GM20000 (cell line): ENCODE data around the gene CSNK2A3.

Source experiments
- DNase-seq: peaks from one replicate; pipeline ENCODE4 v3.0.0; 2012; ENCODE audit warnings: low spot score
- TF ChIP-seq, protein P1 (sequence below): IDR thresholded peaks from 2 replicates; pipeline ENCODE4 v1.5.1; 2012; ENCODE audit warnings: mild to moderate bottlenecking, control low read depth; ENCODE audit errors: extremely low read depth, missing control alignments

The CSNK2A3 gene

DNA sequence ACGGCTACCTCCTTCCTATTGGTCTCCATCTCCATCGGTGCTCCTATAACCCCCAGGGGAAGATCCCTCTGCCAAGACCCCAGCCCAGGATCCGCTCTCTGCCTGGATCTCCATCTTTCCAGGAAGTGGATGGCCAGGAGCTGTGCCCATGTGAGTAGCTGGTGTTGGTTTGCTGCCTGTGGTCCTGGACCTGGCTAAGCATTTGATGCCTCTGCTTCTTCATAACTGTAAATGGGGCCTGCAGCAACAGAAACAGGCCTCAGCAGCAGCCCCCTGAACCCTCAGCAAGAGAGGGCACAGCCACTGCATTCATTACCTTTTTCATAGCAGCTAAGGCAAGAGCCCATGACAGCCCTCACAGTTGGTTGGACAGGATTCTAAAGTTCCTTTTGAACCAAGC, 26.6 kb upstream of the CSNK2A3 start:
- TF ChIP-seq, protein P1, sequence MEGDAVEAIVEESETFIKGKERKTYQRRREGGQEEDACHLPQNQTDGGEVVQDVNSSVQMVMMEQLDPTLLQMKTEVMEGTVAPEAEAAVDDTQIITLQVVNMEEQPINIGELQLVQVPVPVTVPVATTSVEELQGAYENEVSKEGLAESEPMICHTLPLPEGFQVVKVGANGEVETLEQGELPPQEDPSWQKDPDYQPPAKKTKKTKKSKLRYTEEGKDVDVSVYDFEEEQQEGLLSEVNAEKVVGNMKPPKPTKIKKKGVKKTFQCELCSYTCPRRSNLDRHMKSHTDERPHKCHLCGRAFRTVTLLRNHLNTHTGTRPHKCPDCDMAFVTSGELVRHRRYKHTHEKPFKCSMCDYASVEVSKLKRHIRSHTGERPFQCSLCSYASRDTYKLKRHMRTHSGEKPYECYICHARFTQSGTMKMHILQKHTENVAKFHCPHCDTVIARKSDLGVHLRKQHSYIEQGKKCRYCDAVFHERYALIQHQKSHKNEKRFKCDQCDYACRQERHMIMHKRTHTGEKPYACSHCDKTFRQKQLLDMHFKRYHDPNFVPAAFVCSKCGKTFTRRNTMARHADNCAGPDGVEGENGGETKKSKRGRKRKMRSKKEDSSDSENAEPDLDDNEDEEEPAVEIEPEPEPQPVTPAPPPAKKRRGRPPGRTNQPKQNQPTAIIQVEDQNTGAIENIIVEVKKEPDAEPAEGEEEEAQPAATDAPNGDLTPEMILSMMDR: no peak
- DNase-seq: no peak

- DNase-seq: no peak
- TF ChIP-seq, protein P1: no peak
Observed at GRCh38 chr11:11378184-11378940, 25.3 kb upstream of the CSNK2A3 start.

DNA sequence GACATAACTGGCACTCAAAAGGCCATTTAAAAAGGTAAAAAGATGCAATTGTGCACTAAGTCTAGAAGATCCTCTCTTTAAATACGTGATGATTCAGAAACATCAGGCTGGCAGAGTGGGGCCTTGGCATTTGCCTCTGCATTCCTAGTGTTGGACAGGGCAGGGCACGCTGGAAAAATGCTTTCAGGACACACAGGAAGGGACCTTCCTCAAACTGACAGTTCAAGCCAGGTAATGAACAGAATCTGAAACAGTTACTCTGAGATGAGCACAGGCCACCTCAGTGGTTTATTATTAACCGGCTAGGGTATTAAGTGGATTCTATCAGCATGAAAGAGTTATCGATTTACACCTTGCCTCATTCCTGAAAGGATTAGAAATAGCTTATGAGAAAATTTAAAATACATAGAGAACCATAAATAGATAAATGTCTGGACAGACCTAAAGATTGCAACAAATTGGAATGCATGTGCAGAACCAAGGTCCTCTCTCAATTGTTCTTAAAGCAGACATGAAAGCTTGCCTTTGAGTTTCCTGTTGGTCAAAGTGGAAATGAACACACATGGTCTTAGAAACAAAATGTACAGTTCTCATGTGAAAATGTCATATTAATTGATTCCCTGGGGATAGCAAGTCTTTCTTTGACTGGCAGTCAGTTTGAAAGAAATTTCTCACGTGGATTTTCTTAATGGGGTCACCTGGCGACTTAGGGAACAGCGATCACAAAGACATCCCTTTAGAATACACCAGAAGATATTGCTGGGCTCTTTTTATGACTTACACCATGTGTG, 21.5 kb upstream of the CSNK2A3 start:
- no peak for DNase-seq
- TF ChIP-seq, protein P1: no peak

GRCh38 chr11:11373934-11374333, 20.9 kb upstream of the CSNK2A3 start:
- TF ChIP-seq, protein P1: no peak
- no peak for DNase-seq

DNA sequence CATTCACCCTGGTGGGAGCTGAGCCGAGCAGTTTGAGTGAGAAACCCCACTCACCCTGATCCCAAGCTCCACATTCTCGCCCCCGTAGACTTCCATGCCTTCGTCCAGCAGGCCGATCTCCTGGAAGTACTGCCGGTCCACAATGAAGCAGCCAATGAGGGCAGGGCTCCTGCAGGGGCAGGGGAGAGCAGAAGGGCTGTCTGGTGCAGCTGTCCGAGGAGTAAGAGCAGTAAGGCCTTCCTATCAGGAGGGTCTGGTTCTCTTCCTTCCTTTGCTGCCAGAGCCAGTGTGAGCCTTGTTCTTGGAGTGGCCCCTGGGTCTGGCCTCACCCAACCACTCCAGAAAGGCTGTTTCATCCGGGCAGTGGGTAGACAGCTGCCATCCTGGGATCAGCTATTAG, 19.4 kb upstream of the CSNK2A3 start:
- TF ChIP-seq, protein P1: no peak
- DNase-seq: no peak

- TF ChIP-seq, protein P1: no peak
- DNase-seq: no peak
Observed at GRCh38 chr11:11370962-11371303, 17.9 kb upstream of the CSNK2A3 start.

GRCh38 chr11:11370255-11370961, 17.4 kb upstream of the CSNK2A3 start:
- TF ChIP-seq, protein P1: no peak
- DNase-seq: no peak
